Mesothelial cell of epicardium (in vitro differentiated cells): ENCODE results near the gene TGFA. TPM values are rescaled to one million over a fixed set of nuclear protein-coding genes. Genes with fewer than 3 reads are reported as not detected.

Experiments used
- DNase-seq, 2 experiments: peaks; one replicate each; pipeline ENCODE4 v3.0.0; 2021; ENCODE audit warnings: low spot score in 2 of 2; ENCODE audit not compliant: unreplicated experiment in 2 of 2
- H3K27ac Mint-ChIP-seq: 2 replicates; pipeline ENCODE4 v1.8.0; 2021; ENCODE audit warnings: mixed read lengths
- H3K27me3 Mint-ChIP-seq: 2 replicates; pipeline ENCODE4 v1.8.0; 2021; ENCODE audit warnings: low read depth, mixed read lengths
- H3K36me3 Mint-ChIP-seq: 2 replicates; pipeline ENCODE4 v1.8.0; 2021; ENCODE audit warnings: mixed read lengths
- H3K4me1 Mint-ChIP-seq: 2 replicates; pipeline ENCODE4 v1.8.0; 2021; ENCODE audit warnings: mixed read lengths
- H3K4me3 Mint-ChIP-seq: 2 replicates; pipeline ENCODE4 v1.8.0; 2021; ENCODE audit warnings: mild to moderate bottlenecking, moderate library complexity, mixed read lengths
- H3K9me3 Mint-ChIP-seq: 2 replicates; pipeline ENCODE4 v1.8.0; 2021; ENCODE audit warnings: mixed read lengths
- CTCF ChIP-seq: fragments of 200-600 bp; sonication (generic); IDR thresholded peaks from one replicate; pipeline ENCODE4 v1.5.0; 2021; ENCODE audit warnings: antibody characterized with exemption; ENCODE audit not compliant: unreplicated experiment
- total RNA-seq: library from RNA; stranded (reverse); gene quantifications from 3 replicates; pipeline ENCODE4 v1.2.1, GENCODE V29; 2021

TGFA gene
- total RNA-seq, 1 donor from 2014 or later, result 0.96 TPM

GRCh38 chr2:70528929-70529328 lies 24.7 kb downstream of the TGFA start:
- peaks cover 16% of the 10 kb centered on the region for H3K27me3 Mint-ChIP-seq
- H3K9me3 Mint-ChIP-seq, result peaks cover 3% of the 10 kb centered on the region
- TF ChIP-seq CTCF, result no peak
- no peak for DNase-seq
- H3K4me3 Mint-ChIP-seq, result no peak overlapping the region
- peaks cover 4% of the 10 kb centered on the region for H3K4me1 Mint-ChIP-seq
- H3K27ac Mint-ChIP-seq, result no peak overlapping the region
- no peaks in the 10 kb centered on the region for H3K36me3 Mint-ChIP-seq

GRCh38 chr2:70528276-70528675 lies 25.4 kb downstream of the TGFA start:
- H3K27me3 Mint-ChIP-seq, result peaks cover 20% of the 10 kb centered on the region
- H3K36me3 Mint-ChIP-seq, result no peaks in the 10 kb centered on the region
- peaks cover 2% of the 10 kb centered on the region for H3K4me1 Mint-ChIP-seq
- DNase-seq, result no peak
- H3K27ac Mint-ChIP-seq, result no peak overlapping the region
- H3K4me3 Mint-ChIP-seq, result no peak overlapping the region
- H3K9me3 Mint-ChIP-seq, result peaks cover 3% of the 10 kb centered on the region
- no peak for TF ChIP-seq CTCF

- Mint-ChIP-seq H3K9me3 (peaks cover 3% of the 10 kb centered on the region), H3K27ac (no peak overlapping the region), H3K36me3 (no peaks in the 10 kb centered on the region), H3K27me3 (peaks cover 20% of the 10 kb centered on the region), H3K4me3 (no peak overlapping the region), H3K4me1 (peaks cover 2% of the 10 kb centered on the region)
- no peak for TF ChIP-seq CTCF
- DNase-seq, result no peak
These were observed 26.1 kb downstream of the TGFA start for GRCh38 chr2:70527447-70528080.

GRCh38 chr2:70526126-70526525 lies 27.5 kb downstream of the TGFA start:
- no peak for TF ChIP-seq CTCF
- DNase-seq, result no peak
- H3K27ac Mint-ChIP-seq, result no peak overlapping the region
- H3K36me3 Mint-ChIP-seq, result no peaks in the 10 kb centered on the region
- no peaks in the 10 kb centered on the region for H3K4me1 Mint-ChIP-seq
- peaks cover 24% of the 10 kb centered on the region for H3K27me3 Mint-ChIP-seq
- H3K9me3 Mint-ChIP-seq, result no peaks in the 10 kb centered on the region
- H3K4me3 Mint-ChIP-seq, result no peak overlapping the region

GRCh38 chr2:70525032-70525431 lies 28.6 kb downstream of the TGFA start:
- Mint-ChIP-seq H3K36me3 (no peaks in the 10 kb centered on the region), H3K4me1 (peaks cover 5% of the 10 kb centered on the region), H3K9me3 (no peaks in the 10 kb centered on the region), H3K4me3 (no peak overlapping the region), H3K27me3 (peaks cover 31% of the 10 kb centered on the region), H3K27ac (no peak overlapping the region)
- DNase-seq, result no peak
- TF ChIP-seq CTCF, result no peak
